Activated CD8-positive, alpha-beta memory T cell treated with anti-CD3 and anti-CD28 coated beads, Interleukin-2, amount 50 U/mL, for 4 hours (primary cell): ENCODE measurements around the gene LYPD8.
"Not testable (repeated sequence)": the region's sequence is repeated elsewhere in the genome, so short reads cannot be mapped to it uniquely, and the experiment has no call there.

Source experiments
- DNase-seq: peaks from one replicate; pipeline ENCODE4 v3.0.0-alpha.2; 2020

The LYPD8 gene

GRCh38 chr1:248755517-248755916, at the start of gene LYPD8:
TSS of gene LYPD8 (minus strand) at chr1:248755759. CDS start at chr1:248751081, 4,678 bp downstream.
- no peak for DNase-seq

- no peak for DNase-seq
Observed at GRCh38 chr1:248804771-248805681, 49.5 kb upstream of the LYPD8 start.

GRCh38 chr1:248803501-248803900, 47.9 kb upstream of the LYPD8 start:
- not testable (repeated sequence) for DNase-seq

- no peak for DNase-seq
Observed at GRCh38 chr1:248802454-248802853, 46.9 kb upstream of the LYPD8 start.

GRCh38 chr1:248800459-248800858, 44.9 kb upstream of the LYPD8 start:
- DNase-seq, result no peak

GRCh38 chr1:248798791-248799190, 43.2 kb upstream of the LYPD8 start:
- DNase-seq, result no peak

GRCh38 chr1:248794663-248795062, 39.1 kb upstream of the LYPD8 start:
- not testable (repeated sequence) for DNase-seq

- DNase-seq, result no peak
Observed at GRCh38 chr1:248793592-248793991, 38.0 kb upstream of the LYPD8 start.

GRCh38 chr1:248792342-248792741, 36.8 kb upstream of the LYPD8 start:
- DNase-seq, result no peak

GRCh38 chr1:248791010-248791409, 35.5 kb upstream of the LYPD8 start:
- no peak for DNase-seq

GRCh38 chr1:248790456-248790855, 34.9 kb upstream of the LYPD8 start:
- no peak for DNase-seq

- DNase-seq, result not testable (repeated sequence)
Observed at GRCh38 chr1:248789337-248789736, 33.8 kb upstream of the LYPD8 start.

GRCh38 chr1:248788327-248788726, 32.8 kb upstream of the LYPD8 start:
- no peak for DNase-seq

GRCh38 chr1:248787430-248787829, 31.9 kb upstream of the LYPD8 start:
- no peak for DNase-seq

- DNase-seq, result no peak
Observed at GRCh38 chr1:248786156-248786555, 30.6 kb upstream of the LYPD8 start.

- DNase-seq, result no peak
Observed at GRCh38 chr1:248783367-248783766, 27.8 kb upstream of the LYPD8 start.

GRCh38 chr1:248782416-248783141, 27.0 kb upstream of the LYPD8 start:
- DNase-seq, result no peak

- DNase-seq, result no peak
Observed at GRCh38 chr1:248779350-248779749, 23.8 kb upstream of the LYPD8 start.

GRCh38 chr1:248778906-248779305, 23.3 kb upstream of the LYPD8 start:
- DNase-seq, result no peak

- no peak for DNase-seq
Observed at GRCh38 chr1:248776991-248777390, 21.4 kb upstream of the LYPD8 start.

- no peak for DNase-seq
Observed at GRCh38 chr1:248775441-248775840, 19.9 kb upstream of the LYPD8 start.

- no peak for DNase-seq
Observed at GRCh38 chr1:248759644-248760043, 4.1 kb upstream of the LYPD8 start.

GRCh38 chr1:248758352-248758751, 2.8 kb upstream of the LYPD8 start:
- no peak for DNase-seq

GRCh38 chr1:248757784-248758195, 2.2 kb upstream of the LYPD8 start:
- DNase-seq, result no peak
